Motor neuron (in vitro differentiated cells): Measurements from ENCODE around the gene CPAMD8. TPM values are rescaled to one million over a fixed set of nuclear protein-coding genes. Genes with fewer than 3 reads are reported as not detected.
"Not testable (repeated sequence)": the region's sequence is repeated elsewhere in the genome, so short reads cannot be mapped to it uniquely, and the experiment has no call there.

ENCODE experiments used
- ATAC-seq, 8 experiments: fragments of 200-7000 bp; cut with Tn5 transposase; replicated peaks in 6 of 8; 2 replicates each; pipeline ENCODE4 v1.8.0; 2021; ENCODE audit warnings: mild to moderate bottlenecking in 8 of 8, moderate library complexity in 8 of 8
- H3K27ac ChIP-seq, 2 donors: fragments of 250-450 bp; sonication (Bioruptor Pico); 2 replicates each; pipeline ENCODE4 v1.9.0; 2021; ENCODE audit warnings: antibody characterized with exemption in 2 of 2, mild to moderate bottlenecking in 2 of 2, moderate library complexity in 1 of 2
- H3K4me1 ChIP-seq, 2 donors: fragments of 250-450 bp; sonication (Bioruptor Pico); replicated peaks in 1 of 2; 2 replicates each; pipeline ENCODE4 v1.6.1; 2021; ENCODE audit warnings: antibody characterized with exemption in 2 of 2, mild to moderate bottlenecking in 2 of 2, moderate library complexity in 1 of 2
- H3K4me3 ChIP-seq, 5 donors: fragments of 250-450 bp; sonication (Bioruptor Pico); 2 replicates each; pipeline ENCODE4 v1.9.0; 2021; ENCODE audit warnings: antibody characterized with exemption in 5 of 5, mild to moderate bottlenecking in 5 of 5, moderate library complexity in 4 of 5
- whole genome bisulfite sequencing, 10 experiments: fragments of 450-650 bp; shearing (Covaris generic); methylation state at CpG; one replicate each; pipeline ENCODE4 v1.0.0; 2022; 5-methylcytosine and 5-hydroxymethylcytosine counted together
- in situ Hi-C, 9 experiments: fragments of 400-800 bp; cut with MboI; loops; one replicate each; pipeline ENCODE4 v1.15.0; 2021; ENCODE audit warnings: low sequenced_read_pairs in 9 of 9, low pct_unique_long_range_greater_than_20kb in 2 of 9; ENCODE audit not compliant: unreplicated experiment in 9 of 9
- total RNA-seq, 8 experiments: library from RNA; unstranded; fragments of 300-600 nt; gene quantifications; 2 replicates each; pipeline versions ENCODE4 v1.2.3 to v1.2.4, GENCODE V29; 2022

The CPAMD8 gene
- total RNA-seq, 8 experiments from 2014 or later: 0.36 to 6.5 (median 3.6) TPM

- in situ Hi-C loops: loop anchor here in 1 of 9 experiments (25.0 kb wide), 1 partner anchor 250 kb away; no protein-coding TSS in a partner anchor
- no peak overlapping the region for H3K4me3 ChIP-seq
- no peak overlapping the region for H3K27ac ChIP-seq
- H3K4me1 ChIP-seq: no peaks in the 10 kb centered on the region
- WGBS, 10 experiments: 20 to 100% (median 82%) methylated on average over 1 to 2 of the region's 6 CpGs; no CpG with 5 or more reads in 7 of the 10 experiments
- no peak for ATAC-seq
Observed at GRCh38 chr19:17037184-17037583, 10.6 kb upstream of the CPAMD8 start.

DNA sequence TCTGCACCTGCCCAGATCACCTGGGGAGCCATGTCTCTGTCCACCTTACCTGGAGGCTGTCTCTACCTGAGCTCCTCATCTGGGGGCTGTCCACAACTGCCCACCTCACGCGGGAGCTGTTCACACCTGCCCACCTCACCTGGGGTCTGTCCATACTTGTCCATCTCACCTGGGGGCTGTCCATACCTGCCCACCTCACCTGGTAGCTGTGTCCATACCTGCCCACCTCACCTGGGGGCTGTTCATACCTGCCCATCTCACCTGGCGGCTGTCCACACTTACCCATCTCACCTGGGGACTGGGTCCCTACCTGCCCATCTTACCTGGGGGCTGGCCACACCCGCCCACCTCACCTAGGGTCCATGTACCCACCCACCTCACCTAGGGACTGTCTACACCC lies 10.0 kb upstream of the CPAMD8 start:
- in situ Hi-C loops: loop anchor here in 1 of 9 experiments (25.0 kb wide), 1 partner anchor 249 kb away; no protein-coding TSS in a partner anchor
- ATAC-seq: no peak

GRCh38 chr19:17035842-17036424 lies 9.3 kb upstream of the CPAMD8 start:
- in situ Hi-C loops: loop anchor here in 1 of 9 experiments (25.0 kb wide), 1 partner anchor 249 kb away; no protein-coding TSS in a partner anchor
- 10 to 100% (median 83%) methylated on average over 1 to 4 of the region's 15 CpGs; no CpG with 5 or more reads in 3 of the 10 experiments for WGBS, 10 experiments
- ATAC-seq: peak in 1 of 8 experiments; percentile 20
- Histone ChIP-seq H3K4me1 (no peaks in the 10 kb centered on the region), H3K27ac (no peak overlapping the region), H3K4me3 (no peak overlapping the region)

More for the DNA sequence above, 10.0 kb upstream of the CPAMD8 start:
- H3K4me1 ChIP-seq: no peaks in the 10 kb centered on the region
- WGBS, 10 experiments: 40 to 100% (median 83%) methylated on average over 1 to 2 of the region's 4 CpGs; no CpG with 5 or more reads in 7 of the 10 experiments
- no peak overlapping the region for H3K4me3 ChIP-seq
- H3K27ac ChIP-seq: no peak overlapping the region

DNA sequence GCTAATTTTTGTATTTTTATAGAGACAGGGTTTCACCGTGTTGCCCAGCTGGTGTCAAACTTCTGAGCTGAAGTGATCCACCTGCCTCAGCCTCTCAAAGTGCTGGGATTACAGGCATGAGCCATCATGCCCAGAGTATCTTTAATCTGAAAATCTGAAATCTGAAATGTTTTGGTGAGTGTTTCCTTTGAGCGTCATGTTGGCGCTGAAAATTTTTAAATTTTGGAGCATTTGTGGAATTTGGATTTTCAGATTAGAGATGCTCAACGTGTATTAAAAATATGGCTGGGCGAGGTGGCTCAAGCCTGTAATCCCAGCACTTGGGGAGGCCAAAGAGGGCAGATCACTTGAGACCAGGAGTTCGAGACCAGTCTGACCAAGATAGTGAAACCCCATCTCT lies 5.1 kb upstream of the CPAMD8 start:
- peaks cover 0 to 5% of the 10 kb centered on the region in 2 donors for H3K4me1 ChIP-seq
- no peak for ATAC-seq
- H3K4me3 ChIP-seq: no peak overlapping the region
- no peak overlapping the region for H3K27ac ChIP-seq
- 0 to 95% (median 72%) methylated on average over 1 to 5 of the region's 6 CpGs; no CpG with 5 or more reads in 3 of the 10 experiments for WGBS, 10 experiments
- in situ Hi-C loops: loop anchor here in 1 of 9 experiments (25.0 kb wide), 1 partner anchor 244 kb away; no protein-coding TSS in a partner anchor

DNA sequence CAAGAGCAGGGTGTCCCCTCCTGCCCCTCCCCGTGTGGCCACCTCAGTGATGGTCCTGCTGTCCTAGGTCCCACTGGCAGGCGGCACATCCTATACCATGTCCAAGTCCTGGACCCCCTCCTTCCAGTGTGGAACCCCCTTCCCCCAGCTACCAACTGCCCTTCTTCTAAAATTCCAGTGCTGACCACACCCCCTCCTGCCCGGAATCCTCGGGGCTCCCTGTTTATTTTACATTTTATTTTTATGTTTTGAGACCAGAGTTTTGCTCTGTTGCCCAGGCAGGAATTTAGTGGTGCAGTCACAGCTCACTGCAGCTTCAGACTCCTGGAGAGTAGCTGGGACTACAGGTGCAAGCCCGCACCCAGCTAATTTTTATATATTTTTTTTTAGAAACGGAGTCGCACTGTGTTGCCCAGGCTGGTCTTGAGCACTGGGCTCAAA lies 945 bp upstream of the CPAMD8 start:
- WGBS, 10 experiments: 30 to 100% (median 90%) methylated on average over 1 to 4 of the region's 7 CpGs; no CpG with 5 or more reads in 5 of the 10 experiments
- H3K27ac ChIP-seq: no peak overlapping the region
- ATAC-seq: peak in 5 of 8 experiments; percentile 2 to 11 (median 6)
- H3K4me3 ChIP-seq: no peak overlapping the region
- in situ Hi-C loops: loop anchor here in 1 of 9 experiments (25.0 kb wide), 1 partner anchor 240 kb away; no protein-coding TSS in a partner anchor
- peaks cover 0 to 5% of the 10 kb centered on the region in 2 donors for H3K4me1 ChIP-seq

DNA sequence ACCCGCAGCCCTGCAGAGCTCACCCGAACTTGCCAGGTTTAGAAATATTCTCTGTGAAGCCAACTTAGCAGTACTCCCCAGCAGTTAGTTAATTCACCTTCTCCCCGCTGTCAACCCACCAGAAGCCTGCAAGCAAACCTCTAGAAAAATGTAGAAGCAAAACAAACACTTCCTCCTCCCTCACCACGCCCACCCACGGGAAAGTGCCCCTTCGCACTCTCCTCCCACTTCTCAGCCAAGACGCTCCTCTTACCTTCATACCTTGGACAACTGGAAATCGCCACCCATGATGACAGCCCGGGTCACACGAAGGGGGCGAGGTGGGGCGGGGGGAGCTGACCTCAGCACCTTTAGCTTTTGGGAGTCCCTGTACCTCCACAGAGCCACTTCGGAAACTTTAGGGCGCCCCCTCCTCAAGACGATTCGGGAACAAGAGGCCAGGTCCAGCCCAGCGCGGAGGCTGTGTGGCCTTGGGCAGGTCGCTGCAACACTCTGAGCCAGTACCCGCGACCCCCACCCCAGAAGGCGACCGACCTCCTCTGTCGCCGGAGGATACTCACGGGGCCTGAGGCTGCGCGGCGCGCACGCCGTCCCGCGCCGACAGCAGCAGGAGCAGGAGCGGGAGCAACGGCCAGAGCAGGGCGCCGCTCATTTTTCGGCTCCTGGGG lies 485 bp downstream of the CPAMD8 start:
- peaks cover 0 to 5% of the 10 kb centered on the region in 2 donors for H3K4me1 ChIP-seq
- in situ Hi-C loops: loop anchor here in 1 of 9 experiments (25.0 kb wide), 1 partner anchor 239 kb away; no protein-coding TSS in a partner anchor
- 0 to 9% (median 0%) methylated on average over 1 to 6 of the region's 40 CpGs; no CpG with 5 or more reads in 4 of the 10 experiments for WGBS, 10 experiments
- ATAC-seq: peak; percentile 14 to 68 (median 50)
- no peak overlapping the region for H3K27ac ChIP-seq
- H3K4me3 ChIP-seq: peak overlapping the region; percentile 29 to 36 (median 34)

DNA sequence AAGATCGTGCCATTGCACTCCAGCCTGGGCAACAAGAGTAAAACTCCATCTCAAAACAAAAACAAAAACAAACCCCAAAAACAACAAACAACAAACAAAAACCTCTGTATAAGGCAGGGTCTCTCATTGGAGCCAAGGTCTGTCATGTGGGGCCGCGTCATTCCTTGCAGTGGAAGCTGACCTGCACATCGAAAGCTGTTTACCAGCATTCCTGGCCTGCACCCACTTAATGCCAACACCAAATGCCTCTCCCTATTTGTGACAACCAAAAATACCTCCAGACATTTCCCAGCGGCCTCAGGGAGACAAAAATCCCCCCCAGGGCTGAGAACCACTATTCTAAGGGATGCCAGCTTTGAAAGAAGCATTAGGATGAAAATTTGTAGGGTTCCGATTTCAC lies 1.2 kb downstream of the CPAMD8 start:
- WGBS, 10 experiments: 18 to 80% (median 61%) methylated on average over 1 to 6 of the region's 6 CpGs; no CpG with 5 or more reads in 3 of the 10 experiments
- Histone ChIP-seq H3K4me1 (peaks cover 0 to 1% of the 10 kb centered on the region in 2 donors), H3K27ac (no peak overlapping the region), H3K4me3 (peak overlapping the region in 1 of 5 donors; percentile 36)
- in situ Hi-C loops: loop anchor here in 1 of 9 experiments (25.0 kb wide), 1 partner anchor 238 kb away; no protein-coding TSS in a partner anchor
- ATAC-seq: no peak

DNA sequence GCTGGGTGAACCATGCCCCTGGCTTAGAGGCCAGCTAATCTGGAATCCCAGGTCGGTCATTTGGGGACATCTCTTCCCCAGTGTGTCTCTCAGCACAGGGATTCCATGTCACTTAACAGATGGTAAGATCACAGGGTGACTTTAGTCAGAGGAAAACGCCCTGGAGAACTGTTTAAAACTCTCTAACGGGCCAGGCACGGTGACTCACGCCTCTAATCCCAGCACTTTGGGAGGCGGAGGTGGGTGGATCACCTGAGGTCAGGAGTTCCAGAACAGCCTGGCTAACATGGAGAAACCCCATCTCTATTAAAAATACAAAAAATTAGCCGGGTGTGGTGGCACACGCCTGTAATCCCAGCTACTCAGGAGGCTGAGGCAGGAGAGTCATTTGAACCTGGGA lies 1.7 kb downstream of the CPAMD8 start:
- in situ Hi-C loops: loop anchor here in 1 of 9 experiments (25.0 kb wide), 1 partner anchor 238 kb away; no protein-coding TSS in a partner anchor
- 30 to 100% (median 40%) methylated on average over 2 to 3 of the region's 8 CpGs; no CpG with 5 or more reads in 5 of the 10 experiments for WGBS, 10 experiments
- not testable (repeated sequence) for ATAC-seq, H3K4me3 ChIP-seq, H3K27ac ChIP-seq, H3K4me1 ChIP-seq

DNA sequence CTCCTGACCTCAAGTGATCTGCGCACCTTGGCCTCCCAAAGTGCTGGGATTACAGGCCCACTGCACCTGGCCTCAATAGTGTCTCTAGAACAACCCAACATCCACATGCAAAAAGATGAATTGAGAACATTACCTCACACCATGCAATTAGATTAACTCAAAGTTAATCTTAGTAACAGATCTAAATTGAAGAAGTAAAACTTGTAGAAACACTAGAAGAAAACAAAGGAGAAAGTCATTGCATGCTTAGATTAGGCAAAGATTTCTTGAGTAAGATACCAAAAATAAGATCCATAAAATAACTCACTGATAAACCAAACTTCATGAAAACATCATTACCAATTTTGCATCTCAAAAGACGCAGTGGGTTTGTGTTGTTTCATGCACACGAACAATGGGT lies 2.8 kb downstream of the CPAMD8 start:
- 20 to 100% (median 74%) methylated on average over 1 to 3 of the region's 3 CpGs; no CpG with 5 or more reads in 2 of the 10 experiments for WGBS, 10 experiments
- H3K27ac ChIP-seq: no peak overlapping the region
- no peak for ATAC-seq
- H3K4me1 ChIP-seq: no peaks in the 10 kb centered on the region
- in situ Hi-C loops: no loop called here
- no peak overlapping the region for H3K4me3 ChIP-seq

DNA sequence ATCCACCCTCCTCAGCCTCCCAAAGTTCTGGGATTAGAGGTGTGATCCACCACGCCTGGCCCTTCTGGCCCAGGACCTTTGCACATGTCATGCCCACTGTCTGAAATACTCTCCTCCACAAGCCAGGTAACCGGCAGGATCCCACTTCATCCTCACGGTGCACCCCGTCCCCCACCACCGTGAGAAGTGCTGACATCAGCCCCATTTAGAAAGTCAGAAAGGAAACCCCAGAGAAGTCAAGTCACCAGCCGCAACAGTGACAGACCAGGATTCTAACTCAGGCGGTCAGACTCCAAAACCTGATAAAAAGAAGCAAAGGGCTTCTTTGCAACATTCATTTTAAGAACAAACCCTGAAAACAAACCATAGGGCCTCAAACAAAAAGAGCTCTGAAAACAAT lies 3.9 kb downstream of the CPAMD8 start:
- H3K4me1 ChIP-seq: no peaks in the 10 kb centered on the region
- in situ Hi-C loops: no loop called here
- no peak overlapping the region for H3K4me3 ChIP-seq
- no peak for ATAC-seq
- WGBS, 10 experiments: 53 to 96% (median 87%) methylated on average over 3 to 6 of the region's 7 CpGs; no CpG with 5 or more reads in 5 of the 10 experiments
- no peak overlapping the region for H3K27ac ChIP-seq

GRCh38 chr19:17021793-17022590 lies 4.6 kb downstream of the CPAMD8 start:
- ATAC-seq: no peak
- H3K4me1 ChIP-seq: no peaks in the 10 kb centered on the region
- no peak overlapping the region for H3K4me3 ChIP-seq
- WGBS, 10 experiments: 31 to 100% (median 91%) methylated on average over 1 to 3 of the region's 12 CpGs; no CpG with 5 or more reads in 4 of the 10 experiments
- in situ Hi-C loops: no loop called here
- no peak overlapping the region for H3K27ac ChIP-seq

DNA sequence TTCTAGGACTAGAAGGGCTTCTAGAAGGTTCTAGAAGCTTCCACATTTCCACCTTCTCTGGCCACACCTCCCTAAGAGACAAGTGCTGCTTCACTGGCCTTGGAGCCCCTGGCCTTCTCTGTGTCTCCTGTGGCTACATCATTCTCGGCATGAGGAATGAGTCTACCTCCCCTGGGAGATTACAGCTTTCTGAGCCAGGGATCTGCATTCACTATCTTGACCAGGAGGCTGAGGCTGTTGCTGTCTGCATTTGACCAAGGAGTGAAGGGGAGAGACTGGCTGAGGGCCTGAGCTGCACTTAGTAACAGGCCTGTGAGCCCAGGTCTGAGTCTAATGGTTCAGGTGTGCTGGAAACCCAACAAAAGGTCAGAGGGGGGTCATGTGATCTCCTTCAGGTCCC lies 5.3 kb downstream of the CPAMD8 start:
- WGBS, 10 experiments: 56 to 100% (median 100%) methylated on average over 1 of the region's 1 CpG; no CpG with 5 or more reads in 7 of the 10 experiments
- Histone ChIP-seq H3K4me1 (no peaks in the 10 kb centered on the region), H3K27ac (no peak overlapping the region), H3K4me3 (no peak overlapping the region)
- in situ Hi-C loops: no loop called here
- ATAC-seq: no peak
